ENCODE measurements around the gene TECPR2. TPM values are rescaled to one million over a fixed set of nuclear protein-coding genes. Genes with fewer than 3 reads are reported as not detected.
"Not testable (repeated sequence)": the region's sequence is repeated elsewhere in the genome, so short reads cannot be mapped to it uniquely, and the experiment has no call there.

TECPR2 gene
- total RNA-seq, 1 experiment from 2014 or later: 12.2 TPM

- H3K9ac ChIP-seq (ENCODE audit: low read length); H3K4me3 ChIP-seq (replicated peaks in 1 of 2; ENCODE audit: low read depth in 1 of 2, low read length in 2 of 2); H3K27me3 ChIP-seq (ENCODE audit: insufficient read depth, low read length); H3K4me2 ChIP-seq (ENCODE audit: low read length); H2AFZ ChIP-seq (ENCODE audit: low read depth, low read length, poor library complexity, severe bottlenecking); CTCF ChIA-PET; H3K9me3 ChIP-seq (ENCODE audit: control insufficient read depth in 1 of 2, insufficient read depth in 1 of 2, low read depth in 1 of 2, low read length in 2 of 2); H3K27ac ChIP-seq (ENCODE audit: low read depth, low read length); H3K79me2 ChIP-seq (ENCODE audit: insufficient read depth, low read length); intact Hi-C loops (cut with micrococcal nuclease); H3K36me3 ChIP-seq (ENCODE audit: control insufficient read depth in 1 of 2, insufficient read depth in 2 of 2, low read length in 2 of 2); BruUV-seq (replicated peaks); H3K9me2 ChIP-seq (ENCODE audit: insufficient read depth); ATAC-seq; H3K4me1 ChIP-seq (ENCODE audit: control insufficient read depth in 1 of 2, insufficient read depth in 2 of 2, low read length in 2 of 2); RAD21 ChIA-PET (ENCODE audit: low non-redundant PET in 1 of 2, low total read pairs in 2 of 2, uncharacterized antibody in 2 of 2, unreplicated experiment in 2 of 2); H4K20me1 ChIP-seq (ENCODE audit: insufficient read depth); DNase-seq (ENCODE audit: low read depth, low spot score): not testable (repeated sequence)
- POLR2A ChIA-PET: interaction anchor here (0.6 kb wide), 1 partner anchor 181 kb away, joined by 3 read pairs; no protein-coding TSS in a partner anchor
These were observed 33.4 kb upstream of the TECPR2 start for GRCh38 chr14:102329381-102329780.

DNA sequence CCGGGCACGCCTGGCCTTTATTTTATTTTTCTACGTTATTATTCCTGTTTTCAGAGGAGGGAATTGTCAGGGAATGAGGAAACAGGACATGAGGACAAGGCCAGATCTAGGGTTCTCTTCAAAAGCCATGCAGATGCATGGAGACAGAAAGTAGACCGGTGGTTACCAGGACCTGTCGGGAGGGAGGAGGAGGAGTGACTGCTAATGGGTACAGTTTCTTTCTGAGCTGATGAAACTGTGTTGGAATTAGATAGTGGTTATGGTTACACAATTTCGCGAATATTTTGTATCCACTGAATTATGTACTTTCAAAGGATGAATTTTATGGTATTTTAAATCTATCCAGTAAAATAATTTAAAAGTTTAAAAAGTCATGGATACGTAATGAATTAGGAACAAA lies 31.9 kb upstream of the TECPR2 start:
- no TSS peak for BruUV-seq (replicated peaks)

More for the DNA sequence above, 31.9 kb upstream of the TECPR2 start:
- no peaks in the 10 kb centered on the region for H4K20me1 ChIP-seq (ENCODE audit: insufficient read depth)
- H3K4me1 ChIP-seq (ENCODE audit: control insufficient read depth in 1 of 2, insufficient read depth in 2 of 2, low read length in 2 of 2): no peaks in the 10 kb centered on the region
- no peak overlapping the region for H2AFZ ChIP-seq (ENCODE audit: low read depth, low read length, poor library complexity, severe bottlenecking)
- intact Hi-C loops (cut with micrococcal nuclease): no loop called here
- ChIA-PET CTCF (no interaction called here), RAD21 (ENCODE audit: low non-redundant PET in 1 of 2, low total read pairs in 2 of 2, uncharacterized antibody in 2 of 2, unreplicated experiment in 2 of 2) (no interaction called here), POLR2A (no interaction called here)
- peaks cover 5 to 10% of the 10 kb centered on the region in 2 experiments; a peak in 3 of 4 replicates for H3K36me3 ChIP-seq (ENCODE audit: control insufficient read depth in 1 of 2, insufficient read depth in 2 of 2, low read length in 2 of 2)
- no peak for TF ChIP-seq SP1 (IDR thresholded peaks at IDR 0.05; ENCODE audit: low read depth)
- TF ChIP-seq ELF1 (IDR thresholded peaks at IDR 0.05; ENCODE audit: borderline replicate concordance, low read depth): no peak
- no peak for TF ChIP-seq TCF7L2 (IDR thresholded peaks at IDR 0.05; ENCODE audit: borderline replicate concordance, extremely low read depth, insufficient read depth, insufficient read length)
- no peak for TF ChIP-seq FOSL1 (IDR thresholded peaks at IDR 0.05; ENCODE audit: low read depth)
- TF ChIP-seq POLR2AphosphoS5 (IDR thresholded peaks at IDR 0.05; ENCODE audit: low read depth, low read length): no peak
- no peak for TF ChIP-seq YY1 (IDR thresholded peaks at IDR 0.05; ENCODE audit: extremely low read depth, insufficient replicate concordance, low read depth, low read length)
- TF ChIP-seq RAD21 (IDR thresholded peaks at IDR 0.05; ENCODE audit: low read depth): no peak
- no peak overlapping the region for H3K9ac ChIP-seq (ENCODE audit: low read length)
- no peak overlapping the region for H3K4me2 ChIP-seq (ENCODE audit: low read length)
- ATAC-seq: no peak
- H3K4me3 ChIP-seq (replicated peaks in 1 of 2; ENCODE audit: low read depth in 1 of 2, low read length in 2 of 2): no peak overlapping the region
- no peaks in the 10 kb centered on the region for H3K27me3 ChIP-seq (ENCODE audit: insufficient read depth, low read length)
- no peak for DNase-seq (ENCODE audit: low read depth, low spot score)
- no peaks in the 10 kb centered on the region for H3K79me2 ChIP-seq (ENCODE audit: insufficient read depth, low read length)
- H3K9me3 ChIP-seq (ENCODE audit: control insufficient read depth in 1 of 2, insufficient read depth in 1 of 2, low read depth in 1 of 2, low read length in 2 of 2): no peaks in the 10 kb centered on the region
- H3K27ac ChIP-seq (ENCODE audit: low read depth, low read length): no peak overlapping the region
- H3K9me2 ChIP-seq (ENCODE audit: insufficient read depth): no peaks in the 10 kb centered on the region
